Esophagus squamous epithelium (tissue), 4 donors: Measurements from ENCODE around the gene NR1D1.

Experiments
- POLR2A ChIP-seq, 4 donors: fragments of 450-650 bp; IDR thresholded peaks; one replicate each; pipeline ENCODE4 v1.6.1; 2017; ENCODE audit warnings: antibody characterized with exemption in 4 of 4, mild to moderate bottlenecking in 4 of 4, moderate library complexity in 3 of 4
- TF ChIP-seq, protein P1 (sequence below), 6 experiments: fragments of 450-650 bp in 4 of 6; fragments of 200-600 bp in 2 of 6; sonication (generic) in 2 of 6; IDR thresholded peaks; one replicate each; pipeline ENCODE4 v1.5.1; 2016 to 2019; ENCODE audit warnings: antibody characterized with exemption in 6 of 6, mild to moderate bottlenecking in 4 of 6, moderate library complexity in 4 of 6

DNA sequence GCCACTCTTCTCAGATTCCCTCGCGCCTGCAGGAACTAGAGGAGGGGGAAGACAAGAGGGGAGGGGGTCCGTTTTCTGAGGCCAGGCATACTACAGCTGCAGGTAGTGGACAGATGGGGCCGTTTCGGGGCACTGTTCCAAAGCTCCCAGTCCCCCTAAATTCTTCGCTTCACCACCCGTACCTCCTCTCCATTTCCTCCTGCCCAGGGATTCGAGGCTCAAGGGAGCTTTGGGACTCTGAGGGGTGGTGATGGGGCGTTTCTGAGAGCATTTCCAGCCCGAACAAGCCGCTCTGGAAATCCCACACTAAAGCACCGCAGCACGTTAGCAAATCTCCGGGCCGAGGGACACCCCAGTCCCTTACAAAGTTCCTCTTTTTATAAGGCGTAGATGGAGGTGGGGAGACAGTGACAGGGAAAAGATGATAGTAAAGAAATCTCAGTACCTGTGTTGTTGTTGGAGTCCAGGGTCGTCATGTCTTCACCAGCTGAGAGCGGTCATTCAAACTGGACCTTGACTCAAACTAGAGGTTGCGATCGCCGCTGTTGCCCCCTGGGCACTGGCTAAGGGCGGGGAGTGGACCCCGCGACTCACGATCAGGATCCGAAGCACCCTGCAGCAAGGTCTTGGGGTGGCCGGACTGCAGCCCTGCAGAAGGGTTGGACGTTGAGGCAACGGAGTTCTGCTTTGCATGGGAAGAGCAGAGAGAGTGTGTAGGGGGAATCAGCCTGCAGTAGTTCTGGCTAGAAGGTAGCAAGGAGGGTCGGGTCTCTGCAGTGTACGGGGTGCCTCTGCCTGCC is 570 bp downstream of the NR1D1 start:
- TF ChIP-seq, protein P1, sequence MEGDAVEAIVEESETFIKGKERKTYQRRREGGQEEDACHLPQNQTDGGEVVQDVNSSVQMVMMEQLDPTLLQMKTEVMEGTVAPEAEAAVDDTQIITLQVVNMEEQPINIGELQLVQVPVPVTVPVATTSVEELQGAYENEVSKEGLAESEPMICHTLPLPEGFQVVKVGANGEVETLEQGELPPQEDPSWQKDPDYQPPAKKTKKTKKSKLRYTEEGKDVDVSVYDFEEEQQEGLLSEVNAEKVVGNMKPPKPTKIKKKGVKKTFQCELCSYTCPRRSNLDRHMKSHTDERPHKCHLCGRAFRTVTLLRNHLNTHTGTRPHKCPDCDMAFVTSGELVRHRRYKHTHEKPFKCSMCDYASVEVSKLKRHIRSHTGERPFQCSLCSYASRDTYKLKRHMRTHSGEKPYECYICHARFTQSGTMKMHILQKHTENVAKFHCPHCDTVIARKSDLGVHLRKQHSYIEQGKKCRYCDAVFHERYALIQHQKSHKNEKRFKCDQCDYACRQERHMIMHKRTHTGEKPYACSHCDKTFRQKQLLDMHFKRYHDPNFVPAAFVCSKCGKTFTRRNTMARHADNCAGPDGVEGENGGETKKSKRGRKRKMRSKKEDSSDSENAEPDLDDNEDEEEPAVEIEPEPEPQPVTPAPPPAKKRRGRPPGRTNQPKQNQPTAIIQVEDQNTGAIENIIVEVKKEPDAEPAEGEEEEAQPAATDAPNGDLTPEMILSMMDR (IDR thresholded peaks at IDR 0.05), result peak in 1 of 6 experiments; percentile 0
- TF ChIP-seq POLR2A (IDR thresholded peaks at IDR 0.05), result no peak
